ENCODE data around the gene SUMF1.

The SUMF1 gene

DNA sequence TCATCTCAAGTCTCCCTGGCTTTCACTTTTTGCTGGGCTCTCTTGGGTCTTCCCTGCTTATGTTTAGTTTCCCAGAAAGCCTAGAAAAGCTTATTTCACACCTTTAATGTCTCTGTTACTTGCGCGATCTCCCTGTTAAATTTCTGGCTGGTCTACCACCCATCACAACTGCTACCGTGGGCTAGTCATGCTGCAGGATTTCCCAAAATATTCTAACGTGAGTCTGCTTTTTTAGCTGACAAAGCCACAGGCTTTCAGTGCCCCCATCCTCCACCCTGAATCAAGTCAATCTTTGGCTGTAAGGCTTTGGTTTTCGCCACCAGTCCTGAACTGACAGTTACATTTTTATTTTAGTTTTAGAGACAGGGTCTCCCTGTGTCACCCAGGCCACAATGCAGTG lies 74.1 kb downstream of the SUMF1 start:
- Histone ChIP-seq H3K9me3 (ENCODE audit: control insufficient read depth, insufficient read depth, low read length) (no peaks in the 10 kb centered on the region), H3K9ac (ENCODE audit: low read depth, low read length) (no peak overlapping the region), H3K4me1 (ENCODE audit: control insufficient read depth, insufficient read depth, low read length) (peaks cover 11% of the 10 kb centered on the region), H3K4me3 (ENCODE audit: low read depth, low read length) (no peak overlapping the region), H3K36me3 (ENCODE audit: control insufficient read depth, insufficient read depth, low read length) (no peaks in the 10 kb centered on the region), H3K27me3 (ENCODE audit: control insufficient read depth, insufficient read depth, low read length) (no peaks in the 10 kb centered on the region)

GRCh38 chr3:4387210-4388204 lies 79.6 kb downstream of the SUMF1 start:
- peaks cover 11% of the 10 kb centered on the region for H3K4me1 ChIP-seq (ENCODE audit: control insufficient read depth, insufficient read depth, low read length)
- H3K9ac ChIP-seq (ENCODE audit: low read depth, low read length): no peak overlapping the region
- no peak overlapping the region for H3K4me3 ChIP-seq (ENCODE audit: low read depth, low read length)
- H3K36me3 ChIP-seq (ENCODE audit: control insufficient read depth, insufficient read depth, low read length): no peaks in the 10 kb centered on the region
- no peaks in the 10 kb centered on the region for H3K9me3 ChIP-seq (ENCODE audit: control insufficient read depth, insufficient read depth, low read length)
- H3K27me3 ChIP-seq (ENCODE audit: control insufficient read depth, insufficient read depth, low read length): no peaks in the 10 kb centered on the region

DNA sequence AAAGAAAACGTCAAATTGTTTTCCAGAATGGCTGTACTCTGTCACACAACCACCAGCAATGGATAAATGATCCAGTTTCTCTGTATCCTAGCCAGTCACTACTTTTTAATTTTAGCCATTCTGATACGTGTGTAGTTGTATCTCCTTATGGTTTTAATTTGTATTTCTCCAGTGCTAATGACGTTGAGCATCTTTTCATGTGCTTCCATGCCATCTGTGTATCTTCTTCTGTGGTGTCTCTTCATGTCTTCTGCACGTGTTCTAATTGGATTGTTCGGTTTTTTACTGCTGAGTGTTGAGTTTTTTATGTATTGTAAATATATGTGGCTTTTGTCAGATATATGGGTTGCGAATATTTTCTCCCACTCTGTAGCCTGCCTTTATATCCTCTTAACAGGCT lies 81.9 kb downstream of the SUMF1 start:
- Histone ChIP-seq H3K36me3 (ENCODE audit: control insufficient read depth, insufficient read depth, low read length) (no peaks in the 10 kb centered on the region), H3K27me3 (ENCODE audit: control insufficient read depth, insufficient read depth, low read length) (no peaks in the 10 kb centered on the region), H3K9ac (ENCODE audit: low read depth, low read length) (no peak overlapping the region), H3K4me1 (ENCODE audit: control insufficient read depth, insufficient read depth, low read length) (peaks cover 11% of the 10 kb centered on the region), H3K9me3 (ENCODE audit: control insufficient read depth, insufficient read depth, low read length) (no peaks in the 10 kb centered on the region), H3K4me3 (ENCODE audit: low read depth, low read length) (no peak overlapping the region)

- H3K9me3 ChIP-seq (ENCODE audit: control insufficient read depth, insufficient read depth, low read length): no peaks in the 10 kb centered on the region
- no peaks in the 10 kb centered on the region for H3K36me3 ChIP-seq (ENCODE audit: control insufficient read depth, insufficient read depth, low read length)
- H3K4me1 ChIP-seq (ENCODE audit: control insufficient read depth, insufficient read depth, low read length): no peaks in the 10 kb centered on the region
- no peak overlapping the region for H3K4me3 ChIP-seq (ENCODE audit: low read depth, low read length)
- H3K27me3 ChIP-seq (ENCODE audit: control insufficient read depth, insufficient read depth, low read length): no peaks in the 10 kb centered on the region
- H3K9ac ChIP-seq (ENCODE audit: low read depth, low read length): no peak overlapping the region
These were observed 87.1 kb downstream of the SUMF1 start for GRCh38 chr3:4380013-4380412.

DNA sequence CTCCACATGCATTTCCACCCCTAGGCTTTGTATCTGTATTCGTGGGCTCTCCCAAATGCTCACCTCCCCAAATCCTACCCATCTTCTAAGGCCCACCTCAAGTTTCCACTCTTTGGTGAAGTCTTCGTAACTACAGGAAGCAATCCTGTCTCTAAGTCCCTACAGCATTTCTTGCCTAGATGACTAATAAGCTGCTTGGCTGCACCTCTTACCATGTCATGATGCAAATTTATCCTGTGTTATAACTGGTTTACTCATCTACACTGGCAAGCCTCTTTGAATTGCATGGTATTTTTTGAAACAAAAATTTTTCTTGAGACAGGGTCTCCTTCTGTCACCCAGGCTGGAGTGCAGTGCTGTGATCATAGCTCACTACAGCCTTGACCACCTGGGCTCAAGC lies 90.6 kb downstream of the SUMF1 start:
- no peaks in the 10 kb centered on the region for H3K4me1 ChIP-seq (ENCODE audit: control insufficient read depth, insufficient read depth, low read length)
- no peaks in the 10 kb centered on the region for H3K9me3 ChIP-seq (ENCODE audit: control insufficient read depth, insufficient read depth, low read length)
- H3K27me3 ChIP-seq (ENCODE audit: control insufficient read depth, insufficient read depth, low read length): no peaks in the 10 kb centered on the region
- H3K4me3 ChIP-seq (ENCODE audit: low read depth, low read length): no peak overlapping the region
- H3K36me3 ChIP-seq (ENCODE audit: control insufficient read depth, insufficient read depth, low read length): no peaks in the 10 kb centered on the region
- H3K9ac ChIP-seq (ENCODE audit: low read depth, low read length): no peak overlapping the region

GRCh38 chr3:4375911-4376310 lies 91.2 kb downstream of the SUMF1 start:
- Histone ChIP-seq H3K36me3 (ENCODE audit: control insufficient read depth, insufficient read depth, low read length) (no peaks in the 10 kb centered on the region), H3K9ac (ENCODE audit: low read depth, low read length) (no peak overlapping the region), H3K4me1 (ENCODE audit: control insufficient read depth, insufficient read depth, low read length) (no peaks in the 10 kb centered on the region), H3K9me3 (ENCODE audit: control insufficient read depth, insufficient read depth, low read length) (no peaks in the 10 kb centered on the region), H3K4me3 (ENCODE audit: low read depth, low read length) (no peak overlapping the region), H3K27me3 (ENCODE audit: control insufficient read depth, insufficient read depth, low read length) (no peaks in the 10 kb centered on the region)

DNA sequence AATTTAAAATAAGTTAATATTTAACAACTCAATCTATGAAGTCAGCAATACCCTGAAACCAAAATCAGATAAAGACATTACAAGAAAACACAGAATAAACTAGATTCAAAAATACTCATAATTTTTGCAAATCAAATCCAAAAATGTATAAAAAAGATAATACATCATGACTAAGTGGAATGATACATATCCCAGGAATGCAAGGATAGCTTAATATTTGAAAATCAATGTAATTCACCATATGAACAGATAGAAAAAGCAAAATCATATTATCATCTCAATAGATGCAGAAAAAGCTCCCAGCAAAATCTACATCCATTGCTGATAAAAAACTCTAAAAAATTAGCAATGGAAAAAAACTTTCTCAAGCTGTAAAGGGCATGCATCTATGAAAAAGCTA lies 93.4 kb downstream of the SUMF1 start:
- H3K4me3 ChIP-seq (ENCODE audit: low read depth, low read length): no peak overlapping the region
- no peaks in the 10 kb centered on the region for H3K27me3 ChIP-seq (ENCODE audit: control insufficient read depth, insufficient read depth, low read length)
- H3K4me1 ChIP-seq (ENCODE audit: control insufficient read depth, insufficient read depth, low read length): no peaks in the 10 kb centered on the region
- H3K9ac ChIP-seq (ENCODE audit: low read depth, low read length): no peak overlapping the region
- no peaks in the 10 kb centered on the region for H3K36me3 ChIP-seq (ENCODE audit: control insufficient read depth, insufficient read depth, low read length)
- H3K9me3 ChIP-seq (ENCODE audit: control insufficient read depth, insufficient read depth, low read length): no peaks in the 10 kb centered on the region

DNA sequence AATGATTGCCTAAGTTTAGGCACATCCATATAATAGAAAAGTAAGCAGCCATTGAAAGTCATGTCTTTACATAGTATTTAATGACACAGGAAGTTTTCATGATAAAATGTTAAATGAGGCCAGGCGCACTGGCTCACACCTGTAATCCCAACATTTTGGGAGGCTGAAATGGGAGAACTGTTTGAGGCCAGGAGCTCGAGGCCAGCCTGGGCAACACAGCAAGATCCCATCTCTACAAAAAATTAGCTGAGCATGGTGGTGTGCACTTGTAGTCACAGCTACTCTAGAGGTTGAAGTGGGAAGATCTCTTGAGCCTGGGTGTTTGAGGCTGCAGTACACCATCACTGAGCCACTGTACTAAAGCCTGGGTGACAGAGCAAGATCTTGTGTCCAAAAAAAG lies 104.5 kb downstream of the SUMF1 start:
- H3K27me3 ChIP-seq (ENCODE audit: control insufficient read depth, insufficient read depth, low read length): no peaks in the 10 kb centered on the region
- no peak overlapping the region for H3K4me3 ChIP-seq (ENCODE audit: low read depth, low read length)
- no peaks in the 10 kb centered on the region for H3K36me3 ChIP-seq (ENCODE audit: control insufficient read depth, insufficient read depth, low read length)
- no peaks in the 10 kb centered on the region for H3K4me1 ChIP-seq (ENCODE audit: control insufficient read depth, insufficient read depth, low read length)
- H3K9ac ChIP-seq (ENCODE audit: low read depth, low read length): no peak overlapping the region
- H3K9me3 ChIP-seq (ENCODE audit: control insufficient read depth, insufficient read depth, low read length): no peaks in the 10 kb centered on the region

GRCh38 chr3:4360817-4361216 lies 106.3 kb downstream of the SUMF1 start:
- no peak overlapping the region for H3K9ac ChIP-seq (ENCODE audit: low read depth, low read length)
- no peaks in the 10 kb centered on the region for H3K27me3 ChIP-seq (ENCODE audit: control insufficient read depth, insufficient read depth, low read length)

GRCh38 chr3:4359805-4360502 lies 107.1 kb downstream of the SUMF1 start:
- Histone ChIP-seq H3K27me3 (ENCODE audit: control insufficient read depth, insufficient read depth, low read length) (no peaks in the 10 kb centered on the region), H3K9ac (ENCODE audit: low read depth, low read length) (no peak overlapping the region), H3K4me1 (ENCODE audit: control insufficient read depth, insufficient read depth, low read length) (no peaks in the 10 kb centered on the region), H3K9me3 (ENCODE audit: control insufficient read depth, insufficient read depth, low read length) (no peaks in the 10 kb centered on the region), H3K4me3 (ENCODE audit: low read depth, low read length) (no peak overlapping the region), H3K36me3 (ENCODE audit: control insufficient read depth, insufficient read depth, low read length) (no peaks in the 10 kb centered on the region)

More at GRCh38 chr3:4360817-4361216, 106.3 kb downstream of the SUMF1 start:
- no peaks in the 10 kb centered on the region for H3K36me3 ChIP-seq (ENCODE audit: control insufficient read depth, insufficient read depth, low read length)
- H3K9me3 ChIP-seq (ENCODE audit: control insufficient read depth, insufficient read depth, low read length): no peaks in the 10 kb centered on the region
- H3K4me3 ChIP-seq (ENCODE audit: low read depth, low read length): no peak overlapping the region
- H3K4me1 ChIP-seq (ENCODE audit: control insufficient read depth, insufficient read depth, low read length): no peaks in the 10 kb centered on the region

GRCh38 chr3:4358273-4358672 lies 108.8 kb downstream of the SUMF1 start:
- Histone ChIP-seq H3K9ac (ENCODE audit: low read depth, low read length) (no peak overlapping the region), H3K4me3 (ENCODE audit: low read depth, low read length) (no peak overlapping the region), H3K36me3 (ENCODE audit: control insufficient read depth, insufficient read depth, low read length) (no peaks in the 10 kb centered on the region), H3K4me1 (ENCODE audit: control insufficient read depth, insufficient read depth, low read length) (no peaks in the 10 kb centered on the region), H3K27me3 (ENCODE audit: control insufficient read depth, insufficient read depth, low read length) (no peaks in the 10 kb centered on the region), H3K9me3 (ENCODE audit: control insufficient read depth, insufficient read depth, low read length) (no peaks in the 10 kb centered on the region)

Measured in iPS-15b (cell line).